Stimulated activated CD8-positive, alpha-beta memory T cell treated with anti-CD3 and anti-CD28 coated beads, Interleukin-12 subunit alpha, Interleukin-12 subunit beta, amount 100 ng/mL, for 1 hour (primary cell): ENCODE measurements around the gene SAG.
A peak's percentile ranks its signal among the peaks of the same experiment; 100 is the strongest.

Source experiments
- DNase-seq: peaks from one replicate; pipeline ENCODE4 v3.0.0-alpha.2; 2020; ENCODE audit warnings: low read depth

SAG gene

GRCh38 chr2:233380995-233381637 is 73.5 kb downstream of the SAG start:
- DNase-seq: no peak

GRCh38 chr2:233381638-233381995 is 74.0 kb downstream of the SAG start:
- no peak for DNase-seq

- no peak for DNase-seq
Measured at GRCh38 chr2:233384015-233384414, 76.4 kb downstream of the SAG start.

GRCh38 chr2:233384811-233385488 is 77.3 kb downstream of the SAG start:
- DNase-seq: no peak

GRCh38 chr2:233385489-233386044 is 78.0 kb downstream of the SAG start:
- peak; percentile 25 for DNase-seq

- no peak for DNase-seq
Measured at GRCh38 chr2:233386382-233387041, 78.9 kb downstream of the SAG start.

- DNase-seq: no peak
Measured at GRCh38 chr2:233387225-233387624, 79.6 kb downstream of the SAG start.

- no peak for DNase-seq
Measured at GRCh38 chr2:233387667-233388528, 80.3 kb downstream of the SAG start.

- DNase-seq: no peak
Measured at GRCh38 chr2:233389601-233390125, 82.0 kb downstream of the SAG start.

- no peak for DNase-seq
Measured at GRCh38 chr2:233395687-233396086, 88.1 kb downstream of the SAG start.
